Smooth muscle cell (in vitro differentiated cells): ENCODE data around the gene MGA. TPM values are rescaled to one million over a fixed set of nuclear protein-coding genes. Genes with fewer than 3 reads are reported as not detected.

Source experiments
- DNase-seq: peaks from one replicate; lab custom pipeline; 2025; ENCODE audit not compliant: unreplicated experiment; lab: John Stamatoyannopoulos, UW
- H2AFZ ChIP-seq: fragments of 200-600 bp; sonication (generic); 2 replicates; pipeline ENCODE4 v1.6.0; 2016; ENCODE audit warnings: antibody characterized with exemption, low read depth, mild to moderate bottlenecking
- H3F3A ChIP-seq: fragments of 200-600 bp; sonication (generic); 2 replicates; pipeline ENCODE4 v1.6.0; 2017; ENCODE audit warnings: antibody characterized with exemption, low read depth
- H3K27ac ChIP-seq: fragments of 200-600 bp; sonication (generic); 2 replicates; pipeline ENCODE4 v1.5.1; 2016; ENCODE audit warnings: low read depth, mild to moderate bottlenecking
- H3K27me3 ChIP-seq: fragments of 200-600 bp; sonication (generic); 2 replicates; pipeline ENCODE4 v1.6.1; 2016; ENCODE audit warnings: low read depth, mild to moderate bottlenecking
- H3K36me3 ChIP-seq: fragments of 200-600 bp; sonication (generic); 2 replicates; pipeline ENCODE4 v1.5.1; 2016; ENCODE audit warnings: low read depth
- H3K4me1 ChIP-seq: fragments of 200-600 bp; sonication (generic); 2 replicates; pipeline ENCODE4 v1.5.1; 2016; ENCODE audit warnings: low read depth
- H3K4me2 ChIP-seq: fragments of 200-600 bp; sonication (generic); 2 replicates; pipeline ENCODE4 v1.6.0; 2016; ENCODE audit warnings: mild to moderate bottlenecking
- H3K4me3 ChIP-seq: fragments of 200-600 bp; sonication (generic); 2 replicates; pipeline ENCODE4 v1.5.1; 2016; ENCODE audit warnings: mild to moderate bottlenecking
- H3K79me2 ChIP-seq: fragments of 200-600 bp; sonication (generic); 2 replicates; pipeline ENCODE4 v1.6.0; 2016; ENCODE audit warnings: low read depth, mild to moderate bottlenecking
- H3K9ac ChIP-seq: fragments of 200-600 bp; sonication (generic); 2 replicates; pipeline ENCODE4 v1.6.0; 2016; ENCODE audit warnings: low read depth
- H3K9me3 ChIP-seq: fragments of 200-600 bp; sonication (generic); replicated peaks from 2 replicates; pipeline ENCODE4 v1.5.1; 2016; ENCODE audit warnings: low read depth
- H4K20me1 ChIP-seq: fragments of 200-600 bp; sonication (generic); 2 replicates; pipeline ENCODE4 v1.6.0; 2016; ENCODE audit warnings: low read depth
- CTCF ChIP-seq: fragments of 200-600 bp; sonication (generic); IDR thresholded peaks from 2 replicates; pipeline ENCODE4 v1.5.1; 2017; ENCODE audit warnings: borderline replicate concordance, mild to moderate bottlenecking, antibody characterized with exemption; ENCODE audit not compliant: insufficient read depth, poor library complexity, severe bottlenecking
- WGBS: methylation state at CpG from one replicate; pipeline ENCODE4 v1.1.7; 2016; ENCODE audit warnings: low lambda C conversion rate; 5-methylcytosine and 5-hydroxymethylcytosine counted together
- polyA plus RNA-seq: library from polyadenylated mRNA; unstranded; fragments of >200 nt; fragmentation: Nextera tagmentation; extraction: Ambion mirVana; gene quantifications from 2 replicates; pipeline ENCODE4 v1.2.1, GENCODE V29; 2016
- total RNA-seq: library from RNA; depleted of rRNA; stranded (reverse); fragments of >200 nt; gene quantifications from 2 replicates; pipeline ENCODE4 v1.2.3, GENCODE V29; 2014

MGA gene
- total and polyA plus RNA-seq, 2 experiments from 2014 or later = 5.5 to 52.9 TPM

GRCh38 chr15:41790756-41791546, 130.7 kb downstream of the MGA start:
- Histone ChIP-seq H3K79me2 (peaks cover 19% of the 10 kb centered on the region), H2AFZ (no peak overlapping the region), H3K9me3 (no peaks in the 10 kb centered on the region), H3K27ac (peak overlapping the region; percentile 96), H3K4me2 (peak overlapping the region; percentile 71), H3F3A (no peaks in the 10 kb centered on the region), H4K20me1 (peaks cover 85% of the 10 kb centered on the region), H3K4me3 (no peak overlapping the region), H3K27me3 (no peaks in the 10 kb centered on the region), H3K4me1 (peaks cover 22% of the 10 kb centered on the region), H3K36me3 (no peaks in the 10 kb centered on the region), H3K9ac (peak overlapping the region; percentile 89)
- no peak for DNase-seq
- WGBS = 43% methylated on average over 5 of the region's 5 CpGs
- no peak for TF ChIP-seq CTCF

- WGBS = 93% methylated on average over 4 of the region's 4 CpGs
- H3K79me2 ChIP-seq = peaks cover 14% of the 10 kb centered on the region
These were observed 131.3 kb downstream of the MGA start for GRCh38 chr15:41791547-41791937.

GRCh38 chr15:41792000-41792637, 131.9 kb downstream of the MGA start:
- H2AFZ ChIP-seq = no peak overlapping the region
- no peak for DNase-seq
- H3K9ac ChIP-seq = no peak overlapping the region
- H3K9me3 ChIP-seq = no peaks in the 10 kb centered on the region
- peaks cover 90% of the 10 kb centered on the region for H4K20me1 ChIP-seq
- WGBS = 97% methylated on average over 5 of the region's 5 CpGs
- no peak overlapping the region for H3K27ac ChIP-seq
- H3K27me3 ChIP-seq = no peaks in the 10 kb centered on the region
- no peaks in the 10 kb centered on the region for H3F3A ChIP-seq
- no peak for TF ChIP-seq CTCF
- peaks cover 22% of the 10 kb centered on the region for H3K4me1 ChIP-seq
- H3K4me2 ChIP-seq = no peak overlapping the region
- peaks cover 11% of the 10 kb centered on the region for H3K79me2 ChIP-seq
- H3K4me3 ChIP-seq = no peak overlapping the region
- no peaks in the 10 kb centered on the region for H3K36me3 ChIP-seq

More at GRCh38 chr15:41791547-41791937, 131.3 kb downstream of the MGA start:
- Histone ChIP-seq H3K9me3 (no peaks in the 10 kb centered on the region), H3K4me1 (peaks cover 22% of the 10 kb centered on the region), H3K27ac (peak overlapping the region; percentile 96), H3F3A (no peaks in the 10 kb centered on the region), H3K4me2 (peak overlapping the region; percentile 71), H2AFZ (no peak overlapping the region), H3K36me3 (no peaks in the 10 kb centered on the region), H3K4me3 (no peak overlapping the region), H3K27me3 (no peaks in the 10 kb centered on the region), H3K9ac (peak overlapping the region; percentile 89), H4K20me1 (peaks cover 88% of the 10 kb centered on the region)
- DNase-seq = no peak
- no peak for TF ChIP-seq CTCF
